HepG2 (cell line): ENCODE data around the gene BABAM1. TPM values are rescaled to one million over a fixed set of nuclear protein-coding genes. Genes with fewer than 3 reads are reported as not detected.
A peak's percentile ranks its signal among the peaks of the same experiment; 100 is the strongest.

Experiments used
- ATAC-seq: fragments of 200-7000 bp; cut with Tn5 transposase; 3 replicates; pipeline ENCODE4 v1.9.1; 2020; ENCODE audit warnings: mild to moderate bottlenecking, moderate library complexity
- BruUV-seq: library from RNA; stranded (reverse); fragments of 400-500 nt; replicated peaks from 2 replicates; lab custom pipeline; 2021; lab: Mats Ljungman, UMichigan
- CTCF ChIA-PET: fragments of 300-600 bp; formaldehyde crosslinking; extraction: SDS; loops from one replicate; lab custom pipeline; 2021; ENCODE audit warnings: low total read pairs, inconsistent platforms, low intra/inter-chr PET ratio; lab: Yijun Ruan, JAX
- POLR2A ChIA-PET: fragments of 350-600 bp; sonication (Branson Sonifier 250); formaldehyde crosslinking; loops from one replicate; lab custom pipeline; 2020; ENCODE audit warnings: antibody characterized with exemption, inconsistent platforms; lab: Yijun Ruan, JAX
- DNase-seq: peaks from one replicate; pipeline ENCODE4 v3.0.0-alpha.2; 2015; ENCODE audit warnings: low spot score
- FAIRE-seq: peaks from 3 replicates; lab custom pipeline; 2011; peaks lifted over from hg19 to GRCh38; lab: Jason Lieb, UNC
- H2AFZ ChIP-seq: one replicate; pipeline ENCODE4 v1.6.1; 2011; ENCODE audit warnings: low read length, inconsistent platforms
- H3K27ac ChIP-seq: fragments of 300-600 bp; 3 replicates; pipeline ENCODE4 v1.8.0; 2011; ENCODE audit warnings: mixed run types, mild to moderate bottlenecking, mixed read lengths, low read length, inconsistent platforms; ENCODE audit not compliant: insufficient read depth; ENCODE audit errors: extremely low read length
- H3K27me3 ChIP-seq, 2 experiments: fragments of 200-600 bp in 1 of 2; 2 replicates in 1 of 2; 3 replicates in 1 of 2; pipeline versions ENCODE4 v1.6.0 to v1.8.0; 2011; ENCODE audit warnings: low read length in 2 of 2, mild to moderate bottlenecking in 2 of 2, moderate library complexity in 2 of 2, inconsistent platforms in 1 of 2; ENCODE audit not compliant: insufficient read depth in 2 of 2, control insufficient read depth in 1 of 2
- H3K36me3 ChIP-seq, 2 experiments: fragments of 200-600 bp in 1 of 2; replicated peaks in 1 of 2; 2 replicates in 1 of 2; 3 replicates in 1 of 2; pipeline versions ENCODE4 v1.5.1 to v1.8.0; 2011; ENCODE audit warnings: low read length in 2 of 2, inconsistent platforms in 1 of 2; ENCODE audit not compliant: insufficient read depth in 2 of 2, control insufficient read depth in 1 of 2
- H3K4me1 ChIP-seq: 2 replicates; pipeline ENCODE4 v1.5.1; 2012; ENCODE audit warnings: low read length, inconsistent platforms; ENCODE audit not compliant: insufficient read depth
- H3K4me2 ChIP-seq: 2 replicates; pipeline ENCODE4 v1.6.0; 2011; ENCODE audit warnings: low read depth, low read length, inconsistent platforms
- H3K4me3 ChIP-seq, 3 experiments: fragments of 200-600 bp in 1 of 3; sonication (generic), shearing (Covaris generic) in 1 of 3; replicated peaks in 1 of 3; 2 replicates each; pipeline ENCODE4 v1.5.1; 2011 to 2016; ENCODE audit warnings: low read length in 3 of 3, inconsistent platforms in 2 of 3, low read depth in 2 of 3, mild to moderate bottlenecking in 2 of 3, control low read depth in 1 of 3, mixed read lengths in 1 of 3; ENCODE audit not compliant: insufficient read depth in 1 of 3
- H3K79me2 ChIP-seq: one replicate; pipeline ENCODE4 v1.6.1; 2011; ENCODE audit warnings: low read length, inconsistent platforms; ENCODE audit not compliant: insufficient read depth
- H3K9ac ChIP-seq: 2 replicates; pipeline ENCODE4 v1.6.0; 2011; ENCODE audit warnings: mild to moderate bottlenecking, low read depth, low read length, inconsistent platforms; ENCODE audit not compliant: insufficient read depth
- H3K9me3 ChIP-seq: 2 replicates; pipeline ENCODE4 v1.5.1; 2012; ENCODE audit warnings: mild to moderate bottlenecking, low read length
- H4K20me1 ChIP-seq: 2 replicates; pipeline ENCODE4 v1.6.0; 2011; ENCODE audit warnings: inconsistent platforms, mild to moderate bottlenecking, low read length, moderate library complexity; ENCODE audit not compliant: insufficient read depth
- CREB3 ChIP-seq: sonication (generic); formaldehyde crosslinking; IDR thresholded peaks from 2 replicates; pipeline ENCODE4 v1.5.0; 2020; ENCODE audit warnings: missing genetic modification reagents
- DPF2 ChIP-seq: sonication (generic); formaldehyde crosslinking; IDR thresholded peaks from 2 replicates; pipeline ENCODE4 v1.4.0; 2020; ENCODE audit warnings: mild to moderate bottlenecking, low read depth, missing genetic modification reagents, borderline replicate concordance
- HNRNPLL ChIP-seq: fragments of 200-400 bp; formaldehyde crosslinking; IDR thresholded peaks from 2 replicates; pipeline ENCODE4 v1.6.1; 2017; ENCODE audit warnings: mild to moderate bottlenecking, low read depth, low read length; ENCODE audit not compliant: poor library complexity, severe bottlenecking
- MAX ChIP-seq: IDR thresholded peaks from 2 replicates; pipeline ENCODE4 v1.6.1; 2012; ENCODE audit warnings: inconsistent platforms
- NFIC ChIP-seq: IDR thresholded peaks from 2 replicates; pipeline ENCODE4 v1.6.1; 2012; ENCODE audit warnings: mild to moderate bottlenecking, low read length, inconsistent platforms
- NONO ChIP-seq, 2 experiments: fragments of 450-650 bp in 1 of 2; sonication (generic) in 1 of 2; formaldehyde crosslinking in 1 of 2; IDR thresholded peaks in 1 of 2; conservative IDR thresholded peaks in 1 of 2; 2 replicates each; pipeline versions ENCODE4 v1.6.1 to v1.8.0; 2017 to 2022; ENCODE audit warnings: mild to moderate bottlenecking in 1 of 2, missing genetic modification reagents in 1 of 2, moderate library complexity in 1 of 2
- PCBP1 ChIP-seq: fragments of 200-400 bp; formaldehyde crosslinking; IDR thresholded peaks from 2 replicates; pipeline ENCODE4 v1.6.1; 2017; ENCODE audit warnings: mild to moderate bottlenecking, low read depth, low read length, borderline replicate concordance
- RBFOX2 ChIP-seq: fragments of 200-400 bp; formaldehyde crosslinking; IDR thresholded peaks from 2 replicates; pipeline ENCODE4 v1.6.1; 2017; ENCODE audit warnings: low read depth, mild to moderate bottlenecking, low read length
- SIN3A ChIP-seq: IDR thresholded peaks from 2 replicates; pipeline ENCODE4 v1.6.1; 2011; ENCODE audit warnings: low read depth, mild to moderate bottlenecking, control low read depth, low read length, borderline replicate concordance
- SRY ChIP-seq: sonication (generic); formaldehyde crosslinking; IDR thresholded peaks from 2 replicates; pipeline ENCODE4 v1.8.0; 2022; ENCODE audit warnings: mild to moderate bottlenecking, missing genetic modification reagents
- ZNF362 ChIP-seq: sonication (generic); formaldehyde crosslinking; IDR thresholded peaks from 2 replicates; pipeline ENCODE4 v1.4.0; 2020; ENCODE audit warnings: missing genetic modification reagents, mild to moderate bottlenecking, borderline replicate concordance
- ZNF468 ChIP-seq: sonication (generic); formaldehyde crosslinking; IDR thresholded peaks from 2 replicates; pipeline ENCODE4 v1.8.0; 2022; ENCODE audit warnings: mild to moderate bottlenecking, moderate library complexity, missing genetic modification reagents
- ZNF713 ChIP-seq: sonication (generic); formaldehyde crosslinking; IDR thresholded peaks from 2 replicates; pipeline ENCODE4 v1.4.0; 2020; ENCODE audit warnings: mild to moderate bottlenecking, missing genetic modification reagents
- ZNF782 ChIP-seq: sonication (generic); formaldehyde crosslinking; IDR thresholded peaks from 2 replicates; pipeline ENCODE4 v1.4.0; 2020; ENCODE audit warnings: missing genetic modification reagents, mild to moderate bottlenecking, borderline replicate concordance
- ZSCAN29 ChIP-seq: sonication (generic); formaldehyde crosslinking; conservative IDR thresholded peaks from 2 replicates; pipeline ENCODE4 v1.4.0; 2020; ENCODE audit warnings: mild to moderate bottlenecking, missing genetic modification reagents
- WGBS: methylation state at CpG from one replicate; pipeline ENCODE4 v1.1.6; 2017; ENCODE audit warnings: low lambda C conversion rate; 5-methylcytosine and 5-hydroxymethylcytosine counted together
- in situ Hi-C: cut with HindIII; loops from 2 replicates; pipeline ENCODE4 v1.10.0; 2017; ENCODE audit warnings: low pct_unique_long_range_greater_than_20kb; ENCODE audit not compliant: extremely low pct_ligation_motif_present
- intact Hi-C: fragments of 100-400 bp; cut with micrococcal nuclease; formaldehyde crosslinking; loops from one replicate; pipeline ENCODE4 v1.10.0; 2022; ENCODE audit not compliant: unreplicated experiment
- polyA plus RNA-seq, 8 experiments: library from polyadenylated mRNA; depleted of rRNA in 3 of 8; stranded (reverse) in 7 of 8; unstranded in 1 of 8; fragments of >200 nt; fragmentation: Illumina TruSeq in 4 of 8; extraction: Trizol in 4 of 8; gene quantifications; 2 replicates each; pipeline versions ENCODE4 v1.2.1 to v1.2.3, GENCODE V29; 2011 to 2016; ENCODE audit warnings: low read depth in 4 of 8, missing spikeins in 1 of 8, mixed read lengths in 1 of 8; ENCODE audit not compliant: insufficient read depth in 1 of 8
- total RNA-seq, 5 experiments: library from RNA; depleted of rRNA; stranded (reverse); fragments of >200 nt; fragmentation: Illumina TruSeq; extraction: Trizol; gene quantifications; 2 replicates each; pipeline ENCODE4 v1.2.3, GENCODE V29; 2016; ENCODE audit warnings: low read depth in 1 of 5
- TF ChIP-seq, protein P1 (sequence below): sonication (generic); formaldehyde crosslinking; IDR thresholded peaks from 2 replicates; pipeline ENCODE4 v1.4.0; 2020; ENCODE audit warnings: missing genetic modification reagents
- TF ChIP-seq, protein P2 (sequence below), 2 experiments: sonication (generic) in 1 of 2; formaldehyde crosslinking in 1 of 2; IDR thresholded peaks; 2 replicates each; pipeline versions ENCODE4 v1.4.0 to v1.6.1; 2018 to 2020; ENCODE audit warnings: missing genetic modification reagents in 2 of 2, borderline replicate concordance in 1 of 2, low read depth in 1 of 2, mild to moderate bottlenecking in 1 of 2, missing biosample characterization in 1 of 2

Gene BABAM1
- total and polyA plus RNA-seq, 2 of the 13 experiments (the other 11 are each of a cell fraction or from before 2014, with no cell fraction given) = 70.0 to 82.0 TPM

- ATAC-seq (no peak), DNase-seq (no peak), FAIRE-seq (no peak)
- H3K9ac ChIP-seq = peak overlapping the region; percentile 90
- peak overlapping the region; percentile 87 to 92 (median 89) for H3K4me3 ChIP-seq
- peak overlapping the region; percentile 99 for H3K4me2 ChIP-seq
- peaks cover 73% of the 10 kb centered on the region for H3K4me1 ChIP-seq
- peak overlapping the region; percentile 95 for H3K27ac ChIP-seq
- in situ Hi-C loops (no loop called here), intact Hi-C loops (no loop called here)
- no peaks in the 10 kb centered on the region for H3K27me3 ChIP-seq
- H3K79me2 ChIP-seq = peaks cover 44% of the 10 kb centered on the region
- no peaks in the 10 kb centered on the region for H3K9me3 ChIP-seq
- H3K36me3 ChIP-seq = no peaks in the 10 kb centered on the region
- WGBS = 0% methylated on average over 1 of the region's 100 CpGs
- CTCF ChIA-PET = no interaction called here
- no TSS peak for BruUV-seq
- POLR2A ChIA-PET = interaction anchor here (0.8 to 9.0 kb wide), 13 partner anchors 10 to 160 kb away, joined by 3 to 178 read pairs (median 5); partner anchors contain the start of genes BABAM1, BST2, MRPL34 and OCEL1
- H2AFZ ChIP-seq = no peak overlapping the region
- H4K20me1 ChIP-seq = peaks cover 23% of the 10 kb centered on the region; the same call in 1 of the 2 replicates
- TF ChIP-seq HNRNPLL = peak; percentile 8
- no peak for TF ChIP-seq NONO (IDR thresholded peaks at IDR 0.05)
- peak; percentile 59 for TF ChIP-seq NONO (CRISPR knock-in tag; conservative IDR thresholded peaks at IDR 0.05)
- peak; percentile 78 for TF ChIP-seq RBFOX2
- TF ChIP-seq CREB3 (CRISPR knock-in tag) = no peak
- TF ChIP-seq ZNF468 (CRISPR knock-in tag) = peak; percentile 74; the same call in 1 of the 2 replicates
- peak; percentile 10; the same call in 1 of the 2 replicates for TF ChIP-seq NFIC
- TF ChIP-seq PCBP1 = 0 out of 2 replicates have a peak, but pooled peaks have one; percentile 49
- TF ChIP-seq ZNF782 (CRISPR knock-in tag) = 0 out of 2 replicates have a peak, but pooled peaks have one; percentile 24
- TF ChIP-seq SIN3A = no peak
- no peak for TF ChIP-seq ZNF713 (CRISPR knock-in tag)
- peak; percentile 50; the same call in 1 of the 2 replicates for TF ChIP-seq SRY (CRISPR knock-in tag)
- TF ChIP-seq ZSCAN29 = no peak
- TF ChIP-seq ZNF362 (CRISPR knock-in tag) = 0 out of 2 replicates have a peak, but pooled peaks have one; percentile 20
- peak; percentile 52; the same call in 1 of the 2 replicates for TF ChIP-seq MAX
- TF ChIP-seq, protein P1, sequence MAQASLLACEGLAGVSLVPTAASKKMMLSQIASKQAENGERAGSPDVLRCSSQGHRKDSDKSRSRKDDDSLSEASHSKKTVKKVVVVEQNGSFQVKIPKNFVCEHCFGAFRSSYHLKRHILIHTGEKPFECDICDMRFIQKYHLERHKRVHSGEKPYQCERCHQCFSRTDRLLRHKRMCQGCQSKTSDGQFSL (CRISPR knock-in tag) = peak; percentile 99
- peak; percentile 20; the same call in 1 of the 2 replicates for TF ChIP-seq DPF2 (CRISPR knock-in tag)
- TF ChIP-seq, protein P2, sequence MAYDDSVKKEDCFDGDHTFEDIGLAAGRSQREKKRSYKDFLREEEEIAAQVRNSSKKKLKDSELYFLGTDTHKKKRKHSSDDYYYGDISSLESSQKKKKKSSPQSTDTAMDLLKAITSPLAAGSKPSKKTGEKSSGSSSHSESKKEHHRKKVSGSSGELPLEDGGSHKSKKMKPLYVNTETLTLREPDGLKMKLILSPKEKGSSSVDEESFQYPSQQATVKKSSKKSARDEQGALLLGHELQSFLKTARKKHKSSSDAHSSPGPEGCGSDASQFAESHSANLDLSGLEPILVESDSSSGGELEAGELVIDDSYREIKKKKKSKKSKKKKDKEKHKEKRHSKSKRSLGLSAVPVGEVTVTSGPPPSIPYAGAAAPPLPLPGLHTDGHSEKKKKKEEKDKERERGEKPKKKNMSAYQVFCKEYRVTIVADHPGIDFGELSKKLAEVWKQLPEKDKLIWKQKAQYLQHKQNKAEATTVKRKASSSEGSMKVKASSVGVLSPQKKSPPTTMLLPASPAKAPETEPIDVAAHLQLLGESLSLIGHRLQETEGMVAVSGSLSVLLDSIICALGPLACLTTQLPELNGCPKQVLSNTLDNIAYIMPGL (CRISPR knock-in tag; IDR thresholded peaks at IDR 0.05; ENCODE audit: borderline replicate concordance in 1 of 2, low read depth in 1 of 2) = peak; percentile 13 to 79; a peak in 1 of 4 replicates
Observed at GRCh38 chr19:17244618-17245534, 22.4 kb upstream of the BABAM1 start.
